ENCODE results near the gene ERC1.
"Not testable (repeated sequence)": the region's sequence is repeated elsewhere in the genome, so short reads cannot be mapped to it uniquely, and the experiment has no call there.

The ERC1 gene

DNA sequence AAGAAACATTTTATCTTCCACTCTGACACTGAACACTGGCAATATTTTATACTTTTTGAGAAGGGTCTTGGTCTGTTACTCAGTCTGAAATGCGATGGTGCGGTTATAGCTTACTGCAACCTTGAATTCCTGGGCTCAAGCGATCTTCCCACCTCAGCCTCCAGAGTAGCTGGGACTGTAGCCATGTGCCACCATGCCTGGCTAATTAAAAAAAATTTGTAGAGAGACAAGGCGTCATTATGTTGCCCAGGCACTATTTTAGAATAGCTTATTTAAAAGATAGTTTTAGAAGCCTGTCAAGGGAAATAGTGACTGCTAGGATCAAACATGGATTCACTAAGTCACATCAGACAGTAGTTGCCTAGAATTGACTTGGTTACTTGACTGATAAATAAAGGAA is 5.9 kb downstream of the ERC1 start:
- no peak overlapping the region for H3K4me3 ChIP-seq (ENCODE audit: low read depth, low read length)
- ChIA-PET POLR2A (no interaction called here), CTCF (no interaction called here)
- no peak for DNase-seq (ENCODE audit: low read depth, low spot score)
- TF ChIP-seq, protein P1, sequence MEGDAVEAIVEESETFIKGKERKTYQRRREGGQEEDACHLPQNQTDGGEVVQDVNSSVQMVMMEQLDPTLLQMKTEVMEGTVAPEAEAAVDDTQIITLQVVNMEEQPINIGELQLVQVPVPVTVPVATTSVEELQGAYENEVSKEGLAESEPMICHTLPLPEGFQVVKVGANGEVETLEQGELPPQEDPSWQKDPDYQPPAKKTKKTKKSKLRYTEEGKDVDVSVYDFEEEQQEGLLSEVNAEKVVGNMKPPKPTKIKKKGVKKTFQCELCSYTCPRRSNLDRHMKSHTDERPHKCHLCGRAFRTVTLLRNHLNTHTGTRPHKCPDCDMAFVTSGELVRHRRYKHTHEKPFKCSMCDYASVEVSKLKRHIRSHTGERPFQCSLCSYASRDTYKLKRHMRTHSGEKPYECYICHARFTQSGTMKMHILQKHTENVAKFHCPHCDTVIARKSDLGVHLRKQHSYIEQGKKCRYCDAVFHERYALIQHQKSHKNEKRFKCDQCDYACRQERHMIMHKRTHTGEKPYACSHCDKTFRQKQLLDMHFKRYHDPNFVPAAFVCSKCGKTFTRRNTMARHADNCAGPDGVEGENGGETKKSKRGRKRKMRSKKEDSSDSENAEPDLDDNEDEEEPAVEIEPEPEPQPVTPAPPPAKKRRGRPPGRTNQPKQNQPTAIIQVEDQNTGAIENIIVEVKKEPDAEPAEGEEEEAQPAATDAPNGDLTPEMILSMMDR (IDR thresholded peaks at IDR 0.05; ENCODE audit: insufficient read depth, low read length, missing control alignments): no peak

GRCh38 chr12:997505-997904 is 6.5 kb downstream of the ERC1 start:
- CTCF ChIA-PET: no interaction called here
- no peak for DNase-seq (ENCODE audit: low read depth, low spot score)
- no peak overlapping the region for H3K4me3 ChIP-seq (ENCODE audit: low read depth, low read length)
- TF ChIP-seq, protein P1 (IDR thresholded peaks at IDR 0.05; ENCODE audit: insufficient read depth, low read length, missing control alignments): no peak
- POLR2A ChIA-PET: no interaction called here

DNA sequence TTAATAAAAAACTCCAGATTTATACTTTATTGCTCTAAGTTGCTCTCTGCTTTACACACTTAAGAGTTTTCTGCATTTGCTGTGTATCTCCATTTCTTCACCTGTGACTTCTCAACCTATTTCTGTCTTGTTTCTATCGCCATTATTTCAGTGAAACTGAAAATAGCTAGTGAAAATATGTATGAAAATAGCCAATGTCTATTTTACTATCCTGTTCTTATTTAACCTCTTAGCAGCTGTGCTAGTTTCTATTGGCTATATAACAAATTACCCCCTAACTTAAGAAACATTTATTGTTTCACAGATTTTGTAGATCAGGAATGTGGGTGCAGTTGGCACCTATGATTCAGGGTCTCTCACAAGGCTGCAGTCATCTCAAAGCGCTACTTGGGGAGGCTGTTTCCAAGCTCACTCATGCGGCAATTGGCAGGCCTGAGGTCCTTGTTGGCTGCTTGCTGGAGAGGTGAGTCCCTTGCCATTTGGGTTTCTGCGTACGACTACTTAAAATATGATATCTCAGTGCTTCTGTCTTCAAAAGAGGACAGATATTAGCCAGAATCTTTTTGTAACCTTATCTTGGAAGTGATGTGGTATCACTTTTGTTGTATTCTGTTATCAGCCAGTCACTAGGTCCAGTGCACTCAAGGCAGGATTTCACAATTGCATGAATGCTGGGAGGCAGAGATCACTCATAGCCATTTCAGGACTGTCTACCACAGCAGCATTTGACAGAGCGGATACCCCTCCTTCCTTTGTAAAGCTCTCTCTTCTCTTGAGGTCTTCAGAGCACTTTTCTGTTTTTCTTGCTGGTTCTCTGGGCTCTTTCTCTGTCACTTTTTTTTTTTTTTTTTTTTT is 7.2 kb downstream of the ERC1 start:
- no peak overlapping the region for H3K4me3 ChIP-seq (ENCODE audit: low read depth, low read length)
- TF ChIP-seq, protein P1 (IDR thresholded peaks at IDR 0.05; ENCODE audit: insufficient read depth, low read length, missing control alignments): no peak
- ChIA-PET POLR2A (no interaction called here), CTCF (no interaction called here)
- DNase-seq (ENCODE audit: low read depth, low spot score): no peak

GRCh38 chr12:999736-1000135 is 8.7 kb downstream of the ERC1 start:
- POLR2A ChIA-PET; DNase-seq (ENCODE audit: low read depth, low spot score); H3K4me3 ChIP-seq (ENCODE audit: low read depth, low read length); CTCF ChIA-PET: not testable (repeated sequence)

DNA sequence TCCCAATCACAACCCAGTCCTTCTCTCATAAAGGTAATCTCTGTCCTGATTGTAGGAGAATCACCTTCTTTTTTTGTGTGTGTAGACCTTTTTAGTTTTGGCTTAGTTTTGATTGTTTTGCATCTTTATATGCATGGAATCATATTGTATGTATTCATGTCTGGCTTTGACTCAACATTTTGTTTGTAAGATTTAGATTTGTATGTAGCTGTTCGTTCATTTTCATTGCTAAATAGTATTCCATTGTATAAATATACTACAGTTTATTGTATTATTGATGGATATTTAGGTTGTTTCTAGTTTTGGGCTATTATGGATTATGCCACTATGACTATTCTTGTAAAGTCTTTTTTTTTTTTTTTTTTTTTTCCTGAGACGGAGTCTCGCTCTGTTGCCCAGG is 10.5 kb downstream of the ERC1 start:
- H3K4me3 ChIP-seq (ENCODE audit: low read depth, low read length): no peak overlapping the region
- CTCF ChIA-PET: interaction anchor here (1.1 kb wide), 1 partner anchor 11 kb away, joined by 3 read pairs; no protein-coding TSS in a partner anchor
- POLR2A ChIA-PET: no interaction called here
- no peak for DNase-seq (ENCODE audit: low read depth, low spot score)
- TF ChIP-seq, protein P1 (IDR thresholded peaks at IDR 0.05; ENCODE audit: insufficient read depth, low read length, missing control alignments): no peak

DNA sequence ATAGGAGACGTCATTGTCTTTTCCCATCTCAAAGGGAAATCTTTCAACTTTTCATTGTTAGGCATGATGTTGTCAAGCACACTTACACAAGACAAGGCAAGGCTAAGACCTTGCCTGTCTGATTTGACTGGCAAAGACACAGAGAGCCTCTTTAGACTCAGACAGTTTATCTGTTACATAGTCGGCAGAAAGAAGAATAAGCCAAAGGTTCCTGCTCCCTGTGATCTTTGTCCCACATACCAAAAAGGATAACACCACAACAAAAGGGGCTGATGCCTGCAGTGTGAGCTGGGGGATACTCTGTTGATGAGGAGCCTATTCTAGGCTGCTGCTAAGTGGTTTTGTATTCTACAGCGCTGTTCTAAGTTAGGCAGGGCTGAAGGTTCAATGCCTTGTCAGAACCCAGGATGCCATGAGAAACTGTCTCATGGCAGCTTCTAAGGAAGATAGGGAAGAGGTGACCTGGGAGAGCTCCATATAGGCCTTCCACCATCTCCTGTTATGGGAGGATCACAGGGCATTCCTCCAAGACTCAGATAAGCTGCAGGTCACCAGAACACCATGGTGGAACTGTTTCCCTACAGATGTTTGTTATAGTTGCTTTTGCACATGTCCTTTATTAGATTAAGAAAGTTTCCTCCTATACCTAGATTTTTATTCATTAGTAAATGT is 12.7 kb downstream of the ERC1 start:
- TF ChIP-seq, protein P1 (IDR thresholded peaks at IDR 0.05; ENCODE audit: insufficient read depth, low read length, missing control alignments): no peak
- ChIA-PET CTCF (interaction anchor here (0.7 kb wide), 1 partner anchor 291 kb away, joined by 3 read pairs; no protein-coding TSS in a partner anchor), POLR2A (interaction anchor here (0.6 kb wide), 1 partner anchor 9 kb away, joined by 3 read pairs; no protein-coding TSS in a partner anchor)
- no peak overlapping the region for H3K4me3 ChIP-seq (ENCODE audit: low read depth, low read length)
- no peak for DNase-seq (ENCODE audit: low read depth, low spot score)
